Endothelial cell of umbilical vein (primary cell): ENCODE data around the gene ADPRH. TPM values are rescaled to one million over a fixed set of nuclear protein-coding genes. Genes with fewer than 3 reads are reported as not detected.

Experiments
- BruUV-seq: library from RNA; stranded (reverse); fragments of 400-500 nt; replicated peaks from 2 replicates; lab custom pipeline; 2021; lab: Mats Ljungman, UMichigan
- CTCF ChIA-PET: fragments of 300-600, 350-600 bp; sonication (Branson Sonifier 250); formaldehyde crosslinking; loops from one replicate; lab custom pipeline; 2021; ENCODE audit warnings: antibody characterized with exemption, inconsistent platforms; lab: Charles Lee
- POLR2A ChIA-PET: fragments of 300-600, 350-600 bp; sonication (Branson Sonifier 250); formaldehyde crosslinking; loops from one replicate; lab custom pipeline; 2021; ENCODE audit warnings: antibody characterized with exemption, inconsistent platforms; lab: Charles Lee
- DNase-seq: peaks from one replicate; pipeline ENCODE4 v3.0.0-alpha.2; 2011; ENCODE audit warnings: low read depth, low spot score
- FAIRE-seq: peaks from 2 replicates; lab custom pipeline; 2011; peaks lifted over from hg19 to GRCh38; lab: Jason Lieb, UNC
- H2AFZ ChIP-seq: 2 replicates; pipeline ENCODE4 v1.6.0; 2012; ENCODE audit warnings: low read depth, low read length, control low read depth, inconsistent platforms
- H3K27ac ChIP-seq: 2 replicates; pipeline ENCODE4 v1.5.1; 2011; ENCODE audit warnings: low read depth, mild to moderate bottlenecking, control low read depth, low read length, moderate library complexity; ENCODE audit not compliant: insufficient read depth
- H3K27me3 ChIP-seq, 2 experiments: 2 replicates each; pipeline versions ENCODE4 v1.6.0 to v1.6.1; 2011; ENCODE audit warnings: low read length in 2 of 2, mixed read lengths in 1 of 2; ENCODE audit not compliant: control insufficient read depth in 2 of 2, insufficient read depth in 2 of 2
- H3K36me3 ChIP-seq, 2 experiments: 2 replicates in 1 of 2; 3 replicates in 1 of 2; pipeline ENCODE4 v1.5.1; 2011; ENCODE audit warnings: low read length in 2 of 2, mild to moderate bottlenecking in 1 of 2, moderate library complexity in 1 of 2; ENCODE audit not compliant: control insufficient read depth in 2 of 2, insufficient read depth in 2 of 2; ENCODE audit errors: extremely low read depth in 1 of 2
- H3K4me1 ChIP-seq: 3 replicates; pipeline ENCODE4 v1.5.1; 2011; ENCODE audit warnings: mild to moderate bottlenecking, low read length; ENCODE audit not compliant: control insufficient read depth, insufficient read depth; ENCODE audit errors: extremely low read depth
- H3K4me2 ChIP-seq: 2 replicates; pipeline ENCODE4 v1.6.1; 2011; ENCODE audit warnings: low read length, control low read depth, mixed read lengths; ENCODE audit not compliant: insufficient read depth
- H3K4me3 ChIP-seq, 3 experiments: fragments of 200-600 bp in 1 of 3; sonication (generic), shearing (Covaris generic) in 1 of 3; replicated peaks in 1 of 3; 2 replicates each; pipeline ENCODE4 v1.5.1; 2011 to 2016; ENCODE audit warnings: control low read depth in 3 of 3, low read length in 3 of 3, mild to moderate bottlenecking in 2 of 3, inconsistent platforms in 1 of 3, low read depth in 1 of 3, moderate library complexity in 1 of 3; ENCODE audit not compliant: insufficient read depth in 1 of 3
- H3K79me2 ChIP-seq: 2 replicates; pipeline ENCODE4 v1.6.0; 2012; ENCODE audit warnings: low read length, inconsistent platforms; ENCODE audit not compliant: control insufficient read depth, insufficient read depth
- H3K9ac ChIP-seq: replicated peaks from 2 replicates; pipeline ENCODE3; 2011; ENCODE audit warnings: low read length, control low read depth; ENCODE audit not compliant: insufficient read depth; ENCODE audit errors: extremely low read depth
- H3K9me1 ChIP-seq: replicated peaks from 3 replicates; pipeline ENCODE4 v1.6.0; 2011; ENCODE audit warnings: mild to moderate bottlenecking, low read length; ENCODE audit not compliant: control insufficient read depth, insufficient read depth; ENCODE audit errors: extremely low read depth
- H3K9me3 ChIP-seq: replicated peaks from 2 replicates; pipeline ENCODE4 v1.5.1; 2012; ENCODE audit warnings: low read length, inconsistent platforms; ENCODE audit not compliant: control insufficient read depth, insufficient read depth
- H4K20me1 ChIP-seq: replicated peaks from 2 replicates; pipeline ENCODE3; 2011; ENCODE audit warnings: mild to moderate bottlenecking, low read length; ENCODE audit not compliant: control insufficient read depth, insufficient read depth; ENCODE audit errors: extremely low read depth
- CTCF ChIP-seq, 2 donors: IDR thresholded peaks; 1 replicate in 1 of 2; 2 replicates in 1 of 2; pipeline ENCODE4 v1.5.1; 2011; ENCODE audit warnings: low read length in 2 of 2, mild to moderate bottlenecking in 2 of 2, moderate library complexity in 2 of 2, control low read depth in 1 of 2, inconsistent platforms in 1 of 2, low read depth in 1 of 2; ENCODE audit not compliant: insufficient read depth in 1 of 2; ENCODE audit errors: extremely low read depth in 1 of 2
- EZH2 ChIP-seq: IDR thresholded peaks from 2 replicates; pipeline ENCODE4 v1.6.1; 2012; ENCODE audit warnings: borderline replicate concordance, low read depth, mild to moderate bottlenecking, moderate library complexity, low read length, inconsistent platforms; ENCODE audit not compliant: severe bottlenecking
- FOS ChIP-seq: IDR thresholded peaks from 2 replicates; pipeline ENCODE4 v1.6.1; 2011; ENCODE audit warnings: mild to moderate bottlenecking, low read length, moderate library complexity, borderline replicate concordance; ENCODE audit not compliant: insufficient read depth
- GATA2 ChIP-seq: IDR thresholded peaks from 2 replicates; pipeline ENCODE4 v1.7.0; 2011; ENCODE audit warnings: low read depth, mild to moderate bottlenecking, moderate library complexity, mixed read lengths, low read length; ENCODE audit not compliant: insufficient read length, insufficient read depth
- JUN ChIP-seq: IDR thresholded peaks from 2 replicates; pipeline ENCODE4 v1.6.1; 2011; ENCODE audit warnings: borderline replicate concordance, low read depth; ENCODE audit not compliant: insufficient read length, insufficient read depth
- MYC ChIP-seq: IDR thresholded peaks from one replicate; pipeline ENCODE4 v1.6.1; 2011; ENCODE audit warnings: mild to moderate bottlenecking, low read depth, low read length
- POLR2A ChIP-seq: IDR thresholded peaks from 2 replicates; pipeline ENCODE4 v1.6.1; 2012; ENCODE audit warnings: low read depth, mild to moderate bottlenecking, control low read depth, low read length
- POLR2AphosphoS5 ChIP-seq: IDR thresholded peaks from 2 replicates; pipeline ENCODE4 v1.6.1; 2012; ENCODE audit warnings: low read depth, mild to moderate bottlenecking, control low read depth, low read length, moderate library complexity; ENCODE audit not compliant: insufficient read depth
- dilution Hi-C: fragments of 300-500 bp; cut with MboI; formaldehyde crosslinking; loops from one replicate; pipeline ENCODE4 v1.15.0; 2019; ENCODE audit warnings: low sequenced_read_pairs; ENCODE audit not compliant: extremely low pct_ligation_motif_present
- intact Hi-C: fragments of 100-400 bp; cut with micrococcal nuclease; formaldehyde crosslinking; loops from one replicate; pipeline ENCODE4 v1.10.0; 2022
- polyA plus RNA-seq, 4 experiments: library from polyadenylated mRNA; depleted of rRNA in 3 of 4; stranded (reverse) in 3 of 4; unstranded in 1 of 4; fragments of >200 nt; gene quantifications; 2 replicates each; pipeline versions ENCODE4 v1.2.1 to v1.2.3, GENCODE V29; 2011 to 2012; ENCODE audit warnings: missing spikeins in 1 of 4
- total RNA-seq: library from RNA; stranded (reverse); gene quantifications from 2 replicates; pipeline ENCODE4 v1.2.3, GENCODE V29; 2021
- TF ChIP-seq, protein P1 (sequence below): IDR thresholded peaks from 2 replicates; pipeline ENCODE4 v1.6.1; 2011; ENCODE audit not compliant: insufficient read depth, insufficient read length

Gene ADPRH
- total and polyA plus RNA-seq, 2 donors (not counting 3 experiments of a cell fraction or from before 2014, with no cell fraction given), result 3.5 to 8.0 TPM

GRCh38 chr3:119550192-119550910 lies 28.9 kb upstream of the ADPRH start:
- no peak for FAIRE-seq
- H3K9ac ChIP-seq, result no peak overlapping the region

DNA sequence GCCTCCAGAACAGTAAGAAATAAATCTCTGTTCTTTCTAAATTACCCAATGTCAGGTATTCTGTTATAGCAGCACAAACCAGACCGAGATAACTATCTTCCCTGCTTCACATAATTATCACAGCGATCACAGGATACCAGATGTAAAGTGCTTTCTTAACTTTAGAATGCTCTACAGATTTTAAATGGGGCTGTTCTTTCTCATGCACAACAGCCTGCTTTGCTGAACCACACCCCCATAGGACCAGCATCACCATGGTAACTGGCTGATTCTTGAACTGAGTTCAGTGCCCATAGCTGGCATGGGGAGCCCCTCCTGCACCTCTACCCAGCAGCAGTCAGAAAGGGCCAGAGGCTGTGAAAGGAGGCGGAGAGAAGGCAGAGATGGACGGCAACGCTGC lies 27.7 kb upstream of the ADPRH start:
- DNase-seq (no peak), FAIRE-seq (no peak)
- Histone ChIP-seq H3K4me3 (no peak overlapping the region), H3K27ac (no peak overlapping the region), H4K20me1 (no peaks in the 10 kb centered on the region), H3K27me3 (peaks cover 0 to 5% of the 10 kb centered on the region in 2 experiments), H3K9ac (no peak overlapping the region), H3K4me1 (no peaks in the 10 kb centered on the region), H2AFZ (no peak overlapping the region), H3K4me2 (no peak overlapping the region), H3K9me3 (no peaks in the 10 kb centered on the region), H3K9me1 (no peaks in the 10 kb centered on the region), H3K79me2 (no peaks in the 10 kb centered on the region), H3K36me3 (no peaks in the 10 kb centered on the region)
- ChIA-PET POLR2A (no interaction called here), CTCF (interaction anchor here (1.7 kb wide), 1 partner anchor 129 kb away, joined by 5 read pairs; no protein-coding TSS in a partner anchor)
- intact Hi-C loops (loop anchor here (10.0 kb wide), 1 partner anchor 277 kb away; no protein-coding TSS in a partner anchor), dilution Hi-C loops (no loop called here)
- no TSS peak for BruUV-seq
- TF ChIP-seq CTCF (IDR thresholded peaks at IDR 0.05; ENCODE audit: extremely low read depth in 1 of 2, insufficient read depth in 1 of 2, low read depth in 1 of 2, low read length in 2 of 2), result no peak
- TF ChIP-seq EZH2, result no peak
- TF ChIP-seq FOS, result no peak
- TF ChIP-seq, protein P1, sequence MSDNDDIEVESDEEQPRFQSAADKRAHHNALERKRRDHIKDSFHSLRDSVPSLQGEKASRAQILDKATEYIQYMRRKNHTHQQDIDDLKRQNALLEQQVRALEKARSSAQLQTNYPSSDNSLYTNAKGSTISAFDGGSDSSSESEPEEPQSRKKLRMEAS, result no peak
- no peak for TF ChIP-seq MYC
- no peak for TF ChIP-seq GATA2
- no peak for TF ChIP-seq POLR2A
- TF ChIP-seq POLR2AphosphoS5, result no peak
- no peak for TF ChIP-seq JUN

More at GRCh38 chr3:119550192-119550910, 28.9 kb upstream of the ADPRH start:
- no peaks in the 10 kb centered on the region for H3K27me3 ChIP-seq
- BruUV-seq, result no TSS peak
- no peaks in the 10 kb centered on the region for H3K4me1 ChIP-seq
- no peaks in the 10 kb centered on the region for H3K9me3 ChIP-seq
- H3K9me1 ChIP-seq, result no peaks in the 10 kb centered on the region
- H3K36me3 ChIP-seq, result no peaks in the 10 kb centered on the region
- H3K79me2 ChIP-seq, result no peaks in the 10 kb centered on the region
- CTCF ChIA-PET, result no interaction called here
- intact Hi-C loops, result loop anchor here (10.0 kb wide), 1 partner anchor 276 kb away; no protein-coding TSS in a partner anchor
- no peak overlapping the region for H3K4me2 ChIP-seq
- no peak for DNase-seq
- POLR2A ChIA-PET, result no interaction called here
- no peak overlapping the region for H3K4me3 ChIP-seq
- TF ChIP-seq EZH2, result no peak
- no peak for TF ChIP-seq POLR2AphosphoS5
- no peak for TF ChIP-seq GATA2
- no peak for TF ChIP-seq FOS
- TF ChIP-seq JUN, result no peak
- no peak for TF ChIP-seq POLR2A
- no peak for TF ChIP-seq MYC
- TF ChIP-seq, protein P1, result no peak
- no peaks in the 10 kb centered on the region for H4K20me1 ChIP-seq
- dilution Hi-C loops, result no loop called here
- H2AFZ ChIP-seq, result no peak overlapping the region
- no peak overlapping the region for H3K27ac ChIP-seq
